Measurements from ENCODE around the gene P3H3.

The P3H3 gene

DNA sequence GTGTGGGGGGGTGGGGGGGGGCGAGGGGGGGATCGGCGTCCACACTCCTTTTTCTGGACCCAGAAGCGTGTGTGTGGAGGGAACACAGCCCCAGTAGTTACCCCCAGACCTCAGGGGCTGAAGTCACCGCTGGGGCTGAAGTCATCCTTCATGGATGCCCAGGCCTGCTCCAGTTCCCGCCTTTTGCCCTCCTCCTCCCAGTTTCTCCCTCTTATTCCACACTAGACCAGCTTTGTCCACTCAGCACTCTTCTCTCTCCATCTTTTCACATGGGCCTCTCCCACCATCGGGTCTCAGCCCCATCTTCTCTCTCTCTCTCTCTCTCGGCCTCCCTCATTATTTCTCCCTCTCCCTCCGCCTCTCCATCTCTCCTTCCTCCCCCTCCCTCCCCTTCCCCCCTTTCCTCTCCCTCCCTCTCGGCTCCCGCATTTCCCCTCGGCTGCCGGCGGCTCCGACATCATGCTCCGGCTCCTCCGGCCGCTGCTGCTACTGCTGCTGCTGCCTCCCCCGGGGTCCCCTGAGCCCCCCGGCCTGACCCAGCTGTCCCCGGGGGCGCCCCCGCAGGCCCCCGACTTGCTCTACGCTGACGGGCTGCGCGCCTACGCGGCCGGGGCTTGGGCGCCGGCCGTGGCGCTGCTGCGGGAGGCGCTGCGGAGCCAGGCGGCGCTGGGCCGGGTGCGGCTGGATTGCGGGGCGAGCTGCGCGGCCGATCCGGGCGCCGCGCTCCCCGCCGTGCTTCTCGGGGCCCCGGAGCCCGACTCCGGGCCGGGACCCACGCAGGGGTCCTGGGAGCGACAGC is at the start of gene P3H3:
Gene P3H3 (plus strand): TSS at position 426 of the 799 bp plus-strand sequence. CDS start 34 bp downstream, at position 460.
- DNase-seq, result no peak

DNA sequence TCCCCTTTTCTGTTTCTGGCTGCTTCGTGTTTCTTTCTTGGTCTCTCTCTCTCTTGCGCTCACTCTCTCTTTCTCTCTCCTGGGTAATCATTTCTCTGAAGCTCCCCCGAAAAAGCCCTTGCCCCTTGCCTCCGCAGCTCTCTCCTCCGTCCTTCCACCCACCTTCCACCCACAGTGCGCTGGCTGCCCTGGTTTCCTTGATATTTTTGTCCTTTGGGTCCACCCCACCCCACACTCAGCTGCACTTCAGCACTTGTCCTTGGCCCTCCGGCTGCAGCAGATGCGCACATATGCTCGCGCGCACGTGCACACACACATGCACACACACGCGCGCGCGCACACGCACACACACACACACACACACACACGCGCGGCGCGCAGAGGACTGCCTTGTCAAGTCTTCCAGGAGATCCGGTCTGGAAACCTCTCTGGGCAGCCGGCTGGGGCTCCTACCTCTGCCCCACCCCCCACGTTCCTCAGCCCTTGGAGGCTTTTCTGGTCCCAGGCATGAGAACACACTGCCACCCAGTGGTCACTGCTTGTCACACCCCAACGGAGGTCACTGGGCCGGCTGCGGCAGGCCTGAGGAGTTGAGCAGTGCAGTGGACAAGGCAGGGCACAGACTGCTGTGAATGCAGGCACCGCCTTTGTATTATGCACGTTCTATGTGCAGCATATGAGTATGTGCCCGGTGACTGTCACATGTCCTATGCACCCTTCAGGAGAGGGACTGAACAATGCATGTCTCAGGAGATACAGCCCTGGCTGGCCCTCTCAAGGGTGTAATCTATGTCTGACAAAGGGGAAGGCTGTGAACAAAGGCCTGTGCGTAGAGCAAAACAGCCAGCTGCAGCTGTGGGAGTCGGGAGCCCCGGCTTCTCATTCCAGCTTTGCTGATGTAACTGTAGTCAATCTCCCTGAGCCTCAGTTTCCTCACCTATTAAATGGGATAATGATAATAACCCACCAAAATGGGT is 49.3 kb upstream of the P3H3 start:
- peak; percentile 24 for DNase-seq

DNA sequence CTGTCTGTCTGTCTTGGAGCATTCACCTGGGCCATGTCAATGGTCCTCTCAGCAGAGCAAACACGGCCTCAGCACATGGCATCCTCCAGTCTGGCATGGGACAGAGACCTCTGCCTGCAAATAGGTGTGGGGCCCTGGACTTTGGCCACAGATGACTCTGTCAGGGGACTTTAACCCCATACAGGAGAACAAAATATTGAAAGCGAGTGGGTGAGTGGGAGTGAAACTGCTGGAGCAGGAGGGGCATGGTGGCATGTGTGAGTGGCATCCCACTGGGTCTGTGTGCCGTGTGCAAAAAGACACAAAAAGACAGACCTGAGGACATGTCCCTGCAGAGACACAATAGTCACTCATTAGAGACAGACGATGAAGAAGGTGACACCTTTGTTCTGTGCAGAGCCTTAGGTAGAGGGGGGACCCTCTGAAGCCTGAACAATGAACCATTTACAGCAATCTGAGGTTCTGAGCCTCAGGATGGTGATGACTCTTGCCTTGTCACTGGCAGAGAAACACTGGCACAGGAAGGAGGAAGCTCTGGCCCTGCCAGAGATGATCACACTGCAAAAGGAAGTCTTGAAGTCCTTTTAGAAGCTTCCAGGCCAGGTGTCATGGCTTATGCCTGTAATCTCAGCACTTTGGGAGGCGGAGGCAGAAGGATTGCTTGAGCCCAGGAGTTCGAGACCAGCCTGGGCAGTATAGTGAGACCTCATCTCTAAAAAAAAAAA is 48.3 kb upstream of the P3H3 start:
- DNase-seq, result no peak

DNA sequence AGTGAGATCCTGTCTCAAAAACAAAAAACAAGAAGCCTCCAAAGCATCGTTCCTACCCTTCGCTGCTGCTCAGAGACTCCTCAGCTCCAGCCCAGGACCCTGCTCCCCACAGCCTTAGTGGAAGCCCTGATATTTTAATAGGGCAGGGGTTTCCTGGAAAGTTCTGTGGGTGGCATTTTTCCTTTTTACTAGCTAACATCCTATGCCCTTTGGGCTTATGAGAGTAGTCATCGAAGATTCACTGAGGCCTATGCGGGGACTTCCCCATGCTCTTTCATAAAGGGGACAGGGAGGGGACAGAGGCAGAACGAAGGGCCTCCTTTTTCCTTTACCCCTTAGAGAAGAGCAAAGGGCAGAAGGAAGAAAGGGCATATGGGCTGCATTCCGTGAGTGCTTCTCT is 47.6 kb upstream of the P3H3 start:
- DNase-seq, result no peak

GRCh38 chr12:6782119-6782518 is 46.1 kb upstream of the P3H3 start:
- DNase-seq, result no peak

DNA sequence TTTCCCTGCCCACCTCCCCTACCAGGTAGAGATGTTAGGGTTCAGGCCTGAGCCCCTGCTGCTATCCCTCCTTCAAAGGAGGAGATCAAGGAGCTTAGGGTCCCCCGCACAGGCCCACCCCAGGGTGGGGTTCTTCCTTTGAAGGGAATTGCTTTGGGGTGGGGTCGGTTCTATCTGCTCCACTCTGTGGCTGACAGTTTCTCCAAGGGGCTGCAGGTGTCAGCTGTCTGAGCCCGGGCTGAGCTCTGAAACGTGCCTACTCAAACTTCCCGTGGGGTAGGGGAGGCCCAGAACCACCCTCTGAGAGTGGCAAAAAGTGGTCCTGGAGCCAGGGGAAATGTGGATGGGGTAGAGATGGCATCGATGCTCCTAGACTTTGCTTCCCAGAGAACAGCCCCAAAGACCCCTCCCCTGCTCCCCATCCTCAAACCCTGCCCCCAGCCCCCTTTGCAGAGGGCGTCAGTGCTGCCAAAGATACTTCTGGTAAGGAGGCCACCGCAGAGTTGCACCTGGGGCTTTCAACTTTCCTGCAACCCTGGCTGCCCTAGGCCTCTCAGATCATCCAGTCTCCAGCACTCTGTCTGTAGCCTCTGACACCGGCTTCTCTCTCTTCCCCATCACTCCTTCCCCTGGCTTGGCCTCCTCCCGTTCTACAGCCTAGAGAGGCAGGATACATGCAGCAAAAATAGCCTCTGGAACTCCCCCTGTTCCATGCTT is 45.2 kb upstream of the P3H3 start:
- DNase-seq, result no peak

GRCh38 chr12:6783828-6784227 is 44.4 kb upstream of the P3H3 start:
- no peak for DNase-seq

GRCh38 chr12:6784296-6784695 is 43.9 kb upstream of the P3H3 start:
- DNase-seq, result no peak

- DNase-seq, result no peak
These were observed 43.4 kb upstream of the P3H3 start for GRCh38 chr12:6784761-6785160.

- no peak for DNase-seq
These were observed 41.7 kb upstream of the P3H3 start for GRCh38 chr12:6786416-6787094.

GRCh38 chr12:6787309-6787708 is 40.9 kb upstream of the P3H3 start:
- no peak for DNase-seq

- DNase-seq, result no peak
These were observed 39.0 kb upstream of the P3H3 start, which contains the start of gene CD4 for GRCh38 chr12:6788972-6789924. Gene CD4, plus strand, starts transcription at chr12:6789528. Its CDS starts 10,611 bp downstream, at chr12:6800139.

GRCh38 chr12:6790496-6791150 is 37.6 kb upstream of the P3H3 start:
- no peak for DNase-seq

DNA sequence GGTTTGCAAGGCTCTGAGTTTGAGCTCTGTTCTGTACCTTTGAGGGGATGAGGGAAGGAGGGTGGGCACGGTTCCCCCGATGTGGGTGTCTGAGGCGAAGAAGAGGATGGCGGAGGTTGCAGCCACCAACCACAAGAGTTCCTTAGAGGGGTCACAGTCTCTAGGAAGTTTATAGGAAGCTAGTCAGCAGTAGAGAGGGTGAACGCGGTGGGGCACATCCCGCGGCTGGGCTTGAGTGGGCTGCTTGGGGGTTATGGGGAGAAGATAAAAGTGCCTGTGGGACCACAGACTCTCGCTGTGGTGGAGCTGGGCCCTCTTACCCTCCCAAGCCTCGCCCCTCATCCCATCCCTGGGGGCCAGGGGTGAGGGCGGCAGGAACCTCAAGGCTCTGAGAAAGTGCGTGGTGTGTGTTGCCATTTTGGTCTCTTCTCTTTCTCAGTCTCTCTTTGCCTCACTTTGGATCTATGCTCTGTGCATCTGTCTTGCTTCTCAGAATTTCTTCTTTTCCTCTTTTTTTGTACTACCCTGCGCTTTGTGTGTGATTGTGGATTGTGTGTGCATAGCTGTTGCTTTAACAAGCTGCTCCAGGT is 36.2 kb upstream of the P3H3 start:
- no peak for DNase-seq

DNA sequence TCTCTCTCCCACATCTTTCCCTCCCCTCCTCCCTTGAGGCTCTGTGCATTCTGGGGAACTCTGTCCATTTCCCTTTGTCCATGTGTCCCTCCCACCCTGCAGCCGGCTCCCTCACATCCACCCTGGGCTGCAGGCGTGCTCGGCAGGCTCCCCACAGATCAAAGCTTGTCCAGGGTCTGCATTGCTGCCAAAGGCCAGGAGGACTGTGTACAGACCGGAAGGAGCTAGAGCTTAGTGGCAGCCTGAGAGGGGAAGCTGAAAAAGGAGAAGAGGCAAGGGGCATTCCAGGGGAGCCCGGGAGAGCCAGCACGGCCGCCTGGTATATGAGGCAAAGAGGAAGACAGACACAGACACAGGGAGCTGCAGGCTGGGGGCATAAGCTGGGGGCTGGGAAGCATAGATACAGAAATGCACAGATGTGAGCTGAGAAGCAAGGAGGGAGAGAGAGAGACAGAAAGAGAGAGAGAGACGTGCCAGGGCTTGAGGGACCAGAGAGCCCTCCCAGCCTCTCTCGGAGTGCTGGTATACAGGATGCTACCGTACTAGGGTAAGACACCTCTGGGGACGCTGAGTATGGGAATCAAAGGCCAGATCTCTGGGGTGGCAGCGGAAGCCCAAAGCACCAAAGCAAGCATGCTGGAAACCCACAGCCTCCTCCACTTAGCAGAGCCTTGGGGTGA is 35.5 kb upstream of the P3H3 start:
- DNase-seq, result peak; percentile 22

GRCh38 chr12:6795088-6795487 is 33.1 kb upstream of the P3H3 start:
- no peak for DNase-seq

- no peak for DNase-seq
These were observed 31.6 kb upstream of the P3H3 start for GRCh38 chr12:6796576-6796975.

DNA sequence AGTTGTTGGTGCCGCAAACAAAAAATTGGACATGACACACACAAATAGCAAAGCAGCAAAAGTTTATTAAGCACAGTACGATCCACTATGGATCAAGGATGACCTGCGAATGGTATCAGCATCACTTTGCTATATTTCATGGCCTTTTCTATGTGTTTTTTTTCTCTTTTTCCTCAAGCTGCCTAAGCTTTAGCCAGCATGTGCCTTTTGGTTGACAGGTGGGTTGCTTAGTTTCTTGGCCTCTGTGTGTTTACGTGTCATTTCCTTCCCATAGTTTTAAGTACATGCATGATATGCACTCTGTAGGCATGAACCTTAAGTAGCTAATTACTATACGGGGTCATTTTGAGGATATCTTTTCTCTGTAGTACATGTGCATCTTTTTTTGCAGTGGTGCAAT is 29.1 kb upstream of the P3H3 start:
- no peak for DNase-seq

- DNase-seq, result no peak
These were observed 21.0 kb upstream of the P3H3 start for GRCh38 chr12:6807170-6807569.

All from SIG-M5 (cell line).